GM19193 (cell line): Measurements from ENCODE around the gene POLD1.

Experiments
- POLR2A ChIP-seq: IDR thresholded peaks from 4 replicates; pipeline ENCODE4 v1.6.1; 2011; ENCODE audit not compliant: insufficient read depth, insufficient read length; ENCODE audit errors: extremely low read depth

The POLD1 gene

GRCh38 chr19:50362030-50362412 lies 22.1 kb upstream of the POLD1 start:
- TF ChIP-seq POLR2A = no peak

DNA sequence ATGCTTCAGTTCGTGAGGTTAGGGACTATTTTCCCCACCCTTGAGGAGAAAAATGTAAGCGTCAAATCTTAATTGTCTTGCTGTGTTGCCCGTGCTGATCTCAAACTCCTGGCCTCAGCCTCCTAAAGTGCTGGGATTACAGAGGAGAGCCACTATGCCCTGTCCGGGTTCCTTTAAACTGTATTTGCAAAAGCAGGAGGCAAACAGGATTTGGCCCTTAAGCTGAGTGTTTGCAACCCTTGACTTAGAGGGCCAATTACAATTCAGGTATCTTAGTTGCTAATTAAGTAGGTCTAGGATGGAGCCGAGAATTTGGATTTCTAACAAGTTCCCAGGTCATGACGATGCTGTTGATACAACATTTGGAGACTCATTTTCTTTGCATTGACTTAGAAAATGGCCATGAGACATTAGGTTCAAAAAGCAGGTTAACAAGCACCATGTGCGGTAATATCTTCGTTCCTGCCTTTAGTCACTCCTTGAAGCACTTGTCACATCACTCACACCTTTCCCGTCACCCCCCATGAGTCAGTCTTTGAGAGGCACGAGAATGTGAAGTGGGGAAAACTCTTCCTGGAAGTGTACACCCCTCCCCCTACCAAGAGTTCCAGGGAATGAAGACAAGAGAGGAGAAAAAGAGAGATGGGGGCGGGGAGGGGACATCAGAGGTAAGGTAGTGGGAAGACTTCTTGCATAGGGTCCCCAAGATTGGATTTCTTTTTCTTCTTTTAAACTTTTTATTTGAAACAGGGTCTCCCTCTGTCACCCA lies 21.3 kb upstream of the POLD1 start:
- no peak for TF ChIP-seq POLR2A

DNA sequence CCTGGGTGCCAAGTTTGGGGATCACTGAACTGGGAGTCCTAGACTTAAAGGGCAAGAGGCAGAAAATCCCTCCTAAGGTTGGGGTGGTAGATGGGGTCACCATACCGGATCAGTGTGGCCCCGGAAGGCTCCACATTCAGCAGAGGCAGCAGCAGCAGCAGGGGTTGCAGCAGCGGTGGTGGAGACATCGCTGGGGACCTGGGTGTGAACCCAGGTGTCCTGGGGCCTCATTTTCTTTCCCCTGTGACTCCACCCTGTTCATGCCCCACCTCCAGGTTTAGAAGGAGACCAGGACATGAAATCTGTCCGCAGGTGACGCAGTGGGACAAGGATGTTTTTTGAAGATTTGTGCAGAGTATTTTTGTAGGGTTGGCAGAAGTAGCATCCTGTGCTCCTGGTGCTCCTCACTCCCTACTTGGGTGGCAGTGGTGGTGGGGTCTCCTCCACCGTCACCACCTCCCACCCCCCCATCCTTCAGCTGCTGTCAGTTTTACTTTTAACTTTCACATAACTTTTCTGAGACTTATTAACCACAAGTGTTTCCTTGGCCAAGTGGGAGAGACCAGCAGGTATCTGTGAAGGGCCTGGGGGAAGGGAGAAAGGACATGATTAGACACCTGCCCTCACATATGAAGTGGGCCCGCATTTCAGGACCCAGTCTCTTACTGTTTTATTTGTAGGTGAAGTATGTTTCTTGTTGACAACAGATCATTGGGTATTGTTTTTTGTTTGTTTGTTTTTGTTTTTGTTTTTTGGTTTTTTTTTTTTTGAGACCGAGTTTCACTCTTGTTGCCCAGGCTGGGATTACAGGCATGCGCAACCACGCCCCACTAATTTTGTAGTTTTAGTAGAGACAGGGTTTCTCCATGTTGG lies 18.5 kb upstream of the POLD1 start, which contains the start of gene NAPSA:
NAPSA (minus strand) TSS at position 206 of the 873 bp plus-strand sequence; CDS start at position 188, 18 bp downstream.
- TF ChIP-seq POLR2A = no peak

- peak; percentile 27 for TF ChIP-seq POLR2A
These were observed 15.2 kb upstream of the POLD1 start for GRCh38 chr19:50368649-50369570.

DNA sequence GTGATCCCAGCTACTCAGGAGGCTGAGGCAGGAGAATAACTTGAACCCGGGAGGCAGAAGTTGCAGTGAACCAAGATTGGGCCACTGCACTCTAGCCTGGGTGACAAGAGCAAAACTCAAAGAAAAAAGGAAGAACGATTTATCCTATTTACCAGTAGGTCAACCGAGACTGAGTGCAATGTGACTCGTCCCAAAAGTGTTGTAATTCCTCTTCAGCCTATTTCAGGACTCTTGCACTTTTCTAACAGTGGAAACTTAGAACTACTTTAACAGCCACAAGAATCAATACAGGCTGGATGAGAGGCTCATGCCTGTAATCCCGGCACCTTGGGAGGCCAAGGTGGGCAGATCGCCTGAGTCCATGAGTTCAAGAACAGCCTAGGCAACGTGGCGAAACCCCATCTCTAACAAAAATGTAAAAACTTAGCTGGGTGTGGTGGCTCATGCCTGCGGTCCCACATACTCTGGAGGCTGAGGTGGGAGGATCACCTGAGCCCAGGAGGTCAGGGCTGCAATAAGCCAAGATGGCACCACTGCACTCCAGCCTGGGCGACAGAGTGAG lies 12.2 kb upstream of the POLD1 start:
- no peak for TF ChIP-seq POLR2A

DNA sequence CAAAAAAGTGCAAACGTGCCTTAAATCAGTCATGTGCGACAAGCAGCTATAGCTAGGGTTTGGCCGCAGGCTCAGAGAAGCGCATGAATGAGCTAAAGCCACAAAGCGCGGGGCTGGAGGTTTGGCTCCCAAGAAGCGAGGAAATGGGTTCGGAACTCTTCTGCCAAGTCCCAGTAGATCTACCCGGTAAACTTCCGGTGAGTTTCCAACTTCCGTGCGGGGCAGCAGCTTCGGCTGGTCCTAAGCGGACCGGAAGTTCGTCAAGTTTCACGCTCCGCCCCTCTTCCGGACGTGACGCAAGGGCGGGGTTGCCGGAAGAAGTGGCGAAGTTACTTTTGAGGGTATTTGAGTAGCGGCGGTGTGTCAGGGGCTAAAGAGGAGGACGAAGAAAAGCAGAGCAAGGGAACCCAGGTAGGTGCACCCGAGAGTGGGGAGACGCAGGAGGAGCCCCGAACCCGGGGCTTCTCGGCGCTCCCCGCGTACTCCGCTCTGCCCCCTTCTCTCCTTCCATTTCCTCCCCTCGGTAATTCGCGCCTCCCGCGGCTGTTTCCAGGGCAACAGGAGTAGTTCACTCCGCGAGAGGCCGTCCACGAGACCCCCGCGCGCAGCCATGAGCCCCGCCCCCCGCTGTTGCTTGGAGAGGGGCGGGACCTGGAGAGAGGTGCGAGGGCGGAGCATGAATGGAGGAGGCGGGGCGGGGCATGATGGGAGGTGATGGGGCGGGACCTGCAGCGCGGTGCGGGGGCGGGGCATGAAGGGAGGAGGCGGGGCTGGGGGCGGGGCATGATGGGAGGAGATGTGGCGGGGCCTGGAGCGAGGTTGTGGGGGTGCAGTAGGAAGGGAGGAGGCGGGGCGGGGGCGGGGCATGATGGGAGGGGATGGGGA lies 7.7 kb upstream of the POLD1 start, which contains the start of gene NR1H2:
NR1H2 (plus strand) TSS at position 292 of the 885 bp plus-strand sequence. CDS start 1,149 bp downstream, outside the sequence.
- TF ChIP-seq POLR2A = peak; percentile 72

GRCh38 chr19:50377051-50377461 lies 7.1 kb upstream of the POLD1 start:
- TF ChIP-seq POLR2A = no peak

GRCh38 chr19:50377517-50377916 lies 6.6 kb upstream of the POLD1 start:
- no peak for TF ChIP-seq POLR2A

DNA sequence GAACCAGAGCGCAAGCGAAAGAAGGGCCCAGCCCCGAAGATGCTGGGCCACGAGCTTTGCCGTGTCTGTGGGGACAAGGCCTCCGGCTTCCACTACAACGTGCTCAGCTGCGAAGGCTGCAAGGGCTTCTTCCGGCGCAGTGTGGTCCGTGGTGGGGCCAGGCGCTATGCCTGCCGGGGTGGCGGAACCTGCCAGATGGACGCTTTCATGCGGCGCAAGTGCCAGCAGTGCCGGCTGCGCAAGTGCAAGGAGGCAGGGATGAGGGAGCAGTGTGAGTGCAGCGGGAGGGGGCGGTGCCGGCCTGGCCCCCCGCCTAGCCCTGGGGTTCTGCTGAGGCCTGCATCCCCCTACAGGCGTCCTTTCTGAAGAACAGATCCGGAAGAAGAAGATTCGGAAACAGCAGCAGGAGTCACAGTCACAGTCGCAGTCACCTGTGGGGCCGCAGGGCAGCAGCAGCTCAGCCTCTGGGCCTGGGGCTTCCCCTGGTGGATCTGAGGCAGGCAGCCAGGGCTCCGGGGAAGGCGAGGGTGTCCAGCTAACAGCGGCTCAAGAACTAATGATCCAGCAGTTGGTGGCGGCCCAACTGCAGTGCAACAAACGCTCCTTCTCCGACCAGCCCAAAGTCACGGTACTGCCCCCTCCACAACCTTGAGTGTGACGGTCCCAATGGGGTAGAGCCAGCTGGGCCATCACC lies 5.8 kb upstream of the POLD1 start:
- no peak for TF ChIP-seq POLR2A

DNA sequence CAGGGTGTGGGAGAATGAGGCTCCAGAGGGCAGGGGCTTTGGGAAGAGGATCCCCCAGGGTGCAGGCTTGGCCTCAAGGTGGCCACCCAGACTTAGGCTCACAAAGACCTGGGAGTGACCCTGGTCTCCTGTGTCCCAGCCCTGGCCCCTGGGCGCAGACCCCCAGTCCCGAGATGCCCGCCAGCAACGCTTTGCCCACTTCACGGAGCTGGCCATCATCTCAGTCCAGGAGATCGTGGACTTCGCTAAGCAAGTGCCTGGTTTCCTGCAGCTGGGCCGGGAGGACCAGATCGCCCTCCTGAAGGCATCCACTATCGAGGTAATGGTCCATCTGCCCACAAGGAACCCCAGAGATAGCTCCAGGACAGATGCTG lies 5.3 kb upstream of the POLD1 start:
- no peak for TF ChIP-seq POLR2A

DNA sequence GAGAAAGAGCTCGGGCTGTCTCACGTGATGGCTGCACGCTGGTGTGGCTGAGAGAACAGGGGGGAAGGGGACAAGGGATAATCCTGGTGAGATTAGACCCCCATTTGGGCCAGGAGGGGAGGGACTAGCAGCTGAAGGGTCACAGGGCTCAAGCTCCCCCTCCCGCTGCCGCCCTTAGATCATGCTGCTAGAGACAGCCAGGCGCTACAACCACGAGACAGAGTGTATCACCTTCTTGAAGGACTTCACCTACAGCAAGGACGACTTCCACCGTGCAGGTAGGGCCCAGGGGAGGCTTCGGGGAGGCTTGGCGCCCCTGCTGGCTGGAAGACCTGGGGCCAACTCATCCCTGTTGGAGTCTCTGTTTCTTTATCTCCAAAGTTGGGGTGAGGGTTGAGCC lies 4.5 kb upstream of the POLD1 start:
- TF ChIP-seq POLR2A = no peak

GRCh38 chr19:50380137-50380536 lies 4.0 kb upstream of the POLD1 start:
- no peak for TF ChIP-seq POLR2A

GRCh38 chr19:50380751-50381151 lies 3.4 kb upstream of the POLD1 start:
- no peak for TF ChIP-seq POLR2A

- peak; percentile 10 for TF ChIP-seq POLR2A
These were observed 2.0 kb upstream of the POLD1 start for GRCh38 chr19:50381881-50382729.
